Thyroid gland (tissue), 4 donors: ENCODE results near the gene FGF8.

Experiments
- CTCF ChIP-seq, 6 experiments: fragments of 200-600 bp in 3 of 6; fragments of 450-650 bp in 3 of 6; sonication (generic) in 3 of 6; IDR thresholded peaks; one replicate each; pipeline ENCODE4 v1.5.1; 2016 to 2019; ENCODE audit warnings: antibody characterized with exemption in 6 of 6, mild to moderate bottlenecking in 2 of 6, inconsistent platforms in 1 of 6, moderate library complexity in 1 of 6
- POLR2A ChIP-seq, 2 donors: fragments of 450-650 bp; IDR thresholded peaks; one replicate each; pipeline ENCODE4 v1.6.1; 2017; ENCODE audit warnings: antibody characterized with exemption in 2 of 2, mild to moderate bottlenecking in 2 of 2, moderate library complexity in 1 of 2

- TF ChIP-seq POLR2A (IDR thresholded peaks at IDR 0.05) (no peak), CTCF (IDR thresholded peaks at IDR 0.05) (no peak)
Observed at GRCh38 chr10:101812606-101813005, 36.7 kb upstream of the FGF8 start.
